GM18526 (cell line): ENCODE measurements around the gene MRPL44.

ENCODE experiments used
- POLR2A ChIP-seq: IDR thresholded peaks from 3 replicates; pipeline ENCODE4 v1.6.1; 2011; ENCODE audit not compliant: insufficient read length; ENCODE audit errors: extremely low read depth

The MRPL44 gene

DNA sequence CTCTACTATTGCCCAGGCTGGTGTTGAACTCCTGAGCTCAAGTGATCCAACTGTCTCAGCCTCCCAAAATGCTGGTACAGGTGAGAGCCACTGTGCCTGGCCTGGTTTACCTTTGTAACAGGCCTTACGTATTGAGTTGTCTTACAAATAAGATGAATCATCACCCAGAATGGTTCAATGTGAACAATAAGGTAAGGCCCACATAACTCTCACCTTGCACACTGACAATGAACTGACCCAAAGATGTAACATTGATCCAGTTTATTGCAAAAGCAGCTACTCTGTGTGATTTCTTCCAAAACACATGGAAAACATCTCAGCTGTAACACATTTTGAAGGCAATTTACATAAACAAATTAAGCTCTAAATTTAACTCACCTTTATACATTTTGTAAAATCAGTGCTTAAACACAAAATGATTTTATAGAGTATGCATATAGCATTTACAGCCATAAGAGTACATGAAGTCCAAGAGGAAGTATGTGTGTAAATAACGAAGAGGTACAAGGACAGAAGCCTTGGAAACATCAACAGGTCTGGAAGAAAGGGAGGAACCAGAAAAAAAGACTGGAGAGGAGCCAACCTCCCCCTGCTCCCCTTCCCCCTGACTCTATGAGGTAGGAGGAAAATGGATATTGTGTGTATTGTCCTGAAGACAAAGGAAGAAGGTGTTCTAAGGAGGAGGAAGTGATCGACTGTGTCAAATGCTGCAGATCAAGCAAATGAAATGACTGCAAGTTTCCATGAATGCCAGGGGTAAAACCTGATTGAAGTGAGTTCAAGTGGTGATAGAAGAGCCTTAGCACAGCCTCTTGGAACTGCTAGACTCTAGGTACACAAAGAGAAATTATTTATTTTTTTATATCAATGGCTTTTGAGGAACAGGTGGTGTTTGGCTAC, 6.6 kb upstream of the MRPL44 start:
- TF ChIP-seq POLR2A: no peak

DNA sequence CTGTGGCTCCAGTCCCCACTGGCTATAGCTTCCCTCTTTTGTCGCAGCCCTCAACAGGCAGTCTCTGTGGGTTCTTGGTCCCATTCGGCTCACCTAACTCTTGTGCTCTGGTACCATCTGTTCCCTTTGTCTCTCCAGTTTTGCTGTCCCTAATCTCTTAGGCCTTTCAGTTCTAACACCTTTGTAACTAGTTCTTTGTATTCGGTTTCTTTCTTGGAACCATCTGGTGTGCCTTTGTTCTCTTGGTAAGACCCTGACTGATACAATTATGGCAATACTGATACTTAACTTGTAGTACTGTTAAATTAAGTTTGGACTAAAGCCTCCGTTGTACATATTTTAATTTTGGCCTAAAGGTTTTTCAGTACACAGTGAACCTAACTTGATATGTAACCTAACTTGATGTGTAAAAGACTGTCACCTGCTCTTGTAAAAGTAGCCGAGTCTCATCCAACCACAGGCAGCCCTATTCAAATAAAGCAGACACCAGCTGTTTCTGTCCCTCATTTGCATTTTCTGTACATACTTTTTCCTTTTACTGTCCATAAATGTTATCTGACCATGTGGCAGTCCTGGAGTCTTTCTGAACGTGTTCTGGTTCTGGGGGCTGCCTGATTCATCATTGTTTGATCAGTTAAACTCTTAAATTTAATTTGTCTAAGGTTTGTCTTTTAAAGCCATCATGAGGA, 4.8 kb upstream of the MRPL44 start:
- TF ChIP-seq POLR2A: peak; percentile 33

DNA sequence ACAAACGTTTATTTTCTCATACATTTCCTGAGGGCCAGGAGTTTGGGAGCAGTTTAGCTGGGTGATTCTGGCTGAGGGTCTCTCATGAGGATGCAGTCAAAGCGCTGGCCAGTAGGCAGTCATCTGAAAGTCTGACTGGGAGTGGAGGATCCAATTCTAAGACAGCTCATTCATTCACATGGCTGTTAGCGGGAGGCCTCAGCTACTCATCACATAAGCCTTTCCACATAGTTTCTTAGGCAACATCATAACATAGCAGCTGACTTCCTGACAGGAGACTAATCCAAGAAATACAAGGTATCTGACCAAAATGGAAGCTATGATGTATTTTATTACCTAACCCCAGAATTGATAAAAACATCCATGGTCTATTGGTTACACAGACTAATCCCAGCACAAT, 2.9 kb upstream of the MRPL44 start:
- TF ChIP-seq POLR2A: no peak

DNA sequence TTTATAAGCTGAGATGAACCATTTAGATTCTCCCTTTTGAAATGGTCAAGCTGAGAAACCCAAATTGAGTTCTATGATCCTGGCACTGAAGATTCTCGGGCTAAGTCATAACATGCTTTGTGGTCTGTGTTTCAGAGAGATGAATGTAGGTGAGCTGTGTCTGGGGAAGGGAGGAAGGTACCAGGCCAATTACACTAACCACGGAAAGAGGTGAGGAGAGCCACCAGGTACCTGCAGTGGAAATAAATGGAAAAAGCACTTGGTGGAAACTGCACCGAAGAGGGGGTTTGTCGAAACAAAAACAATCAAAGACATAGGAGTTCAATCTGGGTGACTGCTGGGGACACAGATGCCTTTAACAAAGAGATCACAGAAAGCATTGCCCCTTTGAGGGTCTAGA, 963 bp upstream of the MRPL44 start:
- TF ChIP-seq POLR2A: no peak

DNA sequence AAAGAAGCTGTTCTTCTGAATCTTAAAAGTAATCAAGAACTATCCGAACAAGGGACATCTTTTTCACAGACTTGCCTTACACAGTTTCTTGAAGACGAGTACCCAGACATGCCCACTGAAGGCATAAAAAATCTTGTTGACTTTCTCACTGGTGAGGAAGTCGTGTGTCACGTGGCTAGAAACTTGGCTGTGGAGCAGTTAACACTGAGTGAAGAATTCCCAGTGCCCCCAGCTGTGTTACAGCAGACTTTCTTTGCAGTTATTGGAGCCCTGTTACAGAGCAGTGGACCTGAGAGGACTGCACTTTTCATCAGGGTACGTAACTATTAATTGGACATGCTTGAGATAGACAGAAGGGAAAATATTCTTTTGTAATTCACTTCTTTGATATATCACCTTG, 2.4 kb downstream of the MRPL44 start:
- no peak for TF ChIP-seq POLR2A

DNA sequence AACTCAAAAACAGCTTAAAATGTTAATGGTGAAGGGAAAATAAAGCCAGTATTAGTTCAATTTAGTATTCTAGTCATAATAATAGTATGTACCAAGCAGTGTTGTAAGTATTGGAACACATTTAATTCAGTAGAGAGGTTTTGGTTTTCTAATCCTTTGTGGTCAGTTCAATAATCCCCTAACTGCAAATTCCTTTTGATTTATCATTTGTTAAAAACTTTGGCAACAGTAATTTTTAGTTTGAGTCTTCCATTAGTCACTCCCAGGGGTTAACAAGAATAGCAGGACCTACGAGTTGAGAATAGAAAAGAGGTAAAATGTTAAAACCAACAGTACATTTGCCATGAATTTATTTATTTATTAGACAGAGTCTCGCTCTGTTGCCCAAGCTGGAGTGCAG, 10.7 kb downstream of the MRPL44 start:
- no peak for TF ChIP-seq POLR2A

DNA sequence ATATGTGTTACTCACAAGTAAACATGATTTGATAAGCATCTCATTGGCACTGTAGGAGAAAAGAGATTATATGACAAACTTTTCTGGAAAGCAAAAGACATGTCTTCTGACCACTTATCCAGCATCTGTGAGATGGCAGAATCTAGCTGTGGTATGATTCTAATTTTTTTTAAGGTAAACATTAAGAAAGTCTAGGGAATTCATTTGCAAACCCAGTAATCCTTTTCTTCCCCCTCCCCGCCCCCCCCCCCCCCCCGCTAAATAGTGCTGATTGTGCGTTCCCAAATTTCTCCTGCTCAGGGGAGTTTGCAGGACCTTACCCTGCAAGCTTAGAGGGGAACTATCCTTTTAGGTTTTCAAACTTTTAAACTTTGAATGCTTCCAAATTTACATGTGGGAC, 12.1 kb downstream of the MRPL44 start:
- no peak for TF ChIP-seq POLR2A

DNA sequence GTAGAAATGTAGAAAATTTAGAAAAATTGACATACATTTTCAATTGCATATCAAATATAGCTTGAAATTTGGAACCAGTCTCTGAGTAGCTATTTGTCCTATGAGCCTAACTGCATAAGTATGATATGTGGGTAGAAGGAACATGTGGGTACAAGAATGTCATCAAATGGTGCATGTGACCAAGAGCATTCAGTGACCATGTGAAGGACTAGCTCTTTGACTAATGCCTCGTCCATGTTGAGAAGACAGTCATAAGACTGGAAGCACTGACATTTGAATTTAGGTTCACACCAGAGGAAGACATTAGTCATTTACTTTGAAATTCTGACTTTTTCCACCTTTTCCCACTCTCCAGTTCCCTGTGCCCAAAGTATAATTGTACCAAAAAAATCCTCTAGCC, 12.6 kb downstream of the MRPL44 start:
- TF ChIP-seq POLR2A: no peak

DNA sequence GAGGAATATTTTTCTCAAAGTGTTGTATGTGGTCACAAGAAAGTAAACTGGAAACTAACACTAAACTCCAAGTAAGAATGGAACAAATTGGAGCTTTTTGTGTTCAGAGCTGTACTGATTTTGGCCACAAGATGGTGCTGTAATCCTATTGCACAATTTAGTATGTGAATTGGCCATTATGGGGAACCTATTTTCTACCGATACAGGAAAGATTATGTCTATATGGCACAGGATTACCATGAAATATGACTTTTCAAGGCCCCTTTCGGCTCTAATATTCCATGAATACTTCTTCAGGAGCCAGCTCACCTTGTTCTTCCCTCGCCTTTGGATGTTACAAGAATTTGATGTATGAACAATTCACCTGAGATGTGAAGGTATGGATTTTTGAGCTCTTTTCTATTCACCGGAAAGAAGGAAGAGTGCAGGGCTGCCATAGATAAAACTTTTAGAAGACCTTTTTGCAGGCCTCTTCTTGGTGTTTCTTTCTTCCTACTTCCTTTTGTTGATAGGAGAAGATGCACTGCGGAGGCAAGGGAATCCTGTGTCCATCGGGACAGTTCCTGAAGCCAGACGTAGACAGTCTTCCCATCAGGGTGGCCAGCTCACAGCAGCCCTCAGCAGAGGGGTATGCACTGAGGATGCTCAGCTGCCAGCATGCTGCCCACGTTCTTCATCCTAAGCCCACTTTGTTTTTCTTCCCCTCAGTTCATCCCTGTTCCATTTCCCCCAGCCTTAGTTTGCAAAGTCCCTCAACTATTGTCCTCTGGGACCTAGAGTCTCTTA, 13.3 kb downstream of the MRPL44 start:
- no peak for TF ChIP-seq POLR2A

DNA sequence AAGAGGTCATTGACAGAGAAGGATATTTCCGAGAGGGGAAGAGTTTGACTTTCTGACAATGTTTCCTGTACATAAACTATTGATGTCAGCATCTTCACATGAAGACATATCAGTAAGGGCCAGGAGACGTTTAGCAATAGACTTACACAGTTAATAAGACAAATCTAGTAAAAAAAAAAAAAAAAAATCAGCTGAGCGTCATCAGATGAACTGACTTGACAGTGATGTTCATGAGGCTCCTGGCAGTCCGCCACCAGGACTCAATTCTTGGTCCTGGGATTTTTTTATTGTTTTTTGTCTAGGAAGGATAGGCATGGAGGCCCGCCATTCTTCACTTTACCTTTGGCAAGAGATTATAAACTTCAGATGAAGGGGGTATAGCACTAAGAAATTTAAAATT, 14.5 kb downstream of the MRPL44 start:
- TF ChIP-seq POLR2A: no peak

DNA sequence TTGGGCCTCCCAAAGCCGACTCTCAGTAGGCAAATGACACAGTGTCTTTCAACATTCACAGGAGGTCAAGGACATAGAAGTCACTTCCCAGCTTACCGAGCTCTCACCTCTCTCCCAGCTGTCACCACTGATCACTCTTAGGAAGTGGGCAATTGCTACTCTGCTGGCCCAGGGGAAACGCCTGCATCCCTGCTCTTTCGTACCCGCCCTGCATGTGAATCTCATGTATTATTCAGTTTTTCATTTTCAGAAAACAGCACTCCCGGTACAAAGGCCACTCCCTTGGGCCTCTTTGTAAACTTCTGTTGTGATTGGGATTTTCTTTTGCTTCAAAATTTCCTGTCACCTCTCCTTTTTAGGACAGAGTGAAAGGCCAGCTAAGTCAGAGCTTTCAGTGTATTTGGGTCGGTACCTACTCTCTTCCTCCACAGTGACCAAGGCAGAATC, 15.4 kb downstream of the MRPL44 start:
- TF ChIP-seq POLR2A: no peak

DNA sequence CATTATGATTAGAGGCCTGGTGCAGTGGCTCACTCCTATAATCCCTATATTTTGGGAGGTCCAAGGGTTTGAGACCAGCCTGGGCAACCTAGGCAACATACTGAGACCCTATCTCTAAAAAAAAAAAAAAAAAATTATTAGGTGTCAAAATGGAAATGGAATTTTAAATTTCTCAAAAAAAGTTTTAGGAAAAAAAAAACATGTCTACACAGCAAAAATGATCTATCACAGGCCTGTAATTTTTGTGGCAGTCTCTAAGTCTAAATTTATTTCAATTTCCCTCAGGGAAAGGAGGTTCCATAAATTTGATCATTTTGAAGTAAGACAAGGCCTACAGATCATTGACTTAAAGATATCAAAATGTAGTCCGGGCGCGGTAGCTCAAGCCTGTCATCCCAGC, 16.3 kb downstream of the MRPL44 start:
- TF ChIP-seq POLR2A: no peak

DNA sequence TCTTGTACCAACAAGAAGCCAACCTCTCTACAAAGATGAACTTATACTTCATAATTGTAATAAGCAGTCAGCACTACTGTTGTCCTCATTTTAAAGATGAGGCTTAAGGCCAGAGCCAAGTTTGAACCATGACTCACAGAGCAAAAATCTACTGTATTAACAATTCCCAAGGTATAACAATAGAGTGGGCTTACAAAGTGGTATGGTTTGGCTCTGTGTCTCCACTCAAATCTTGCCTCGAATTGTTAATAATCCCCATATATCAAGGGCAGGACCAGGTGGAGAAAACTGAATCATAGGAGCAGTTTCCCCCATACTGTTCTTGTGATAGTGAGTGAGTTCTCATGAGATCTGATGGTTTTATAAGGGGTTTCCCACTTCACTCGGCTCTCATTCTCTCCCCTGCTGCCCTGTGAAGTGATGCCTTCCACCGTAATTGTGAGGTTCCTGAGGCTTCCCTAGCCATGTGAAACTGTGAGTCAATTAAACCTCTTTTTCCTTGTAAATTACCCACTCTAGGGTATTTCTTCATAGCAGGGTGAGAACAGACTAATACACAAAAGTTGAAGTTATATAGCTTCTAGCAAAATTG, 19.5 kb downstream of the MRPL44 start:
- no peak for TF ChIP-seq POLR2A

DNA sequence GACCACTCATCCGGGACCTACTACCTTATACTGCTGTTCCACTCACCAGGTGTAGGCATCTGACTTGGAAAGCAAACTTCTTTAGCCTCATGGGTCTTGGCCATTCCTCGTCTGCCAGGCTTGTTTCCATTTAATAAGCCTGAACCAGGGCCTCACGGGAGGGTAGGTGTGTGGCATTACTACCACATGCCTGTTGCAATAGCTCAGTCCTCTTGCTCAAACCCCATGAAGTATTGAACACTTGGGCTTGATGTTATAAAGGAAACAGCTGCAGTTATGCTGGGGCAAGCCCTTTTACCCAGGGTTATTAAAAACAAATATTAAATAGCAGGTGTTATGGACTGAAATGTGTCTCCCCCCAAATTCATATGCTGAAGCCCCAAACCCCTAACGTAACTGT, 21.2 kb downstream of the MRPL44 start:
- no peak for TF ChIP-seq POLR2A

DNA sequence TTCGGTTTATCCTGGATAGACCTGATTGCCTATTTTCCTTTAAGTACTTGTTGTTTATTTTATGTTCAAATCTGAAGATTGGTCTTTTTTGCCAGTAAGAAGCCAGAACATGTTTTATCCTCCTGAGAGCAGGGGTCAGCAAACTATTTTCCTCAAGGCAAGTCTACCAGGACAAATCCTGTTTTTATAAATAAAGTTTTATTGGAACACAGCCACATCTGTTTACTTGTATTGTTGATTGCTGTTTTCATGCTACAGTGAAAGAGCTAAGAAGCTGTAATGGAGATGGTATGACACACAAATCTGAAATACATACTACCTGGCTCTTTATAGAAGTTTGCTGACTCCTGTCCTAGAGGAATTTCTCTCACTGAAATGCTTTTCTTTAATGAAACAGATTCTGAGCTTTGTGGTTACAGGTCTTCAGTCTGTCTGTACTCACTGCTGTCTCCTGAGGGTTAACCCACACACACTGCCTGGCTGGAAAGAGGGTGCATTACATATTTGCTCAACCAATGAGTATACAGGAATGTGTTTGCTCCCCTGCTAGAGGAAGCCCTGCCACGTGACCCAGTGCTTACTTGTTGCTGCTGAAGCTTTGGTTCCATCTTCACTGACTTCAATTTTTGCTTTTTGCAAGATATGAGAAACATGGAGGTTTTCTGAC, 22.6 kb downstream of the MRPL44 start:
- TF ChIP-seq POLR2A: no peak
